SU-DHL-6 (cell line): ENCODE results near the gene TRPV4.

Source experiments
- H2AFZ ChIP-seq: fragments of 200-600 bp; sonication (generic); 2 replicates; pipeline ENCODE4 v1.6.1; 2014; ENCODE audit warnings: low read depth, mild to moderate bottlenecking, moderate library complexity, mixed read lengths, antibody characterized with exemption, low read length; ENCODE audit not compliant: severe bottlenecking
- H3F3A ChIP-seq: fragments of 200-600 bp; shearing (Covaris generic); 2 replicates; pipeline ENCODE4 v1.6.0; 2016; ENCODE audit warnings: antibody characterized with exemption, mild to moderate bottlenecking; ENCODE audit not compliant: insufficient read depth
- H3K27ac ChIP-seq: fragments of 200-600 bp; sonication (generic); 2 replicates; pipeline ENCODE4 v1.5.1; 2016; ENCODE audit warnings: low read depth, mild to moderate bottlenecking, low read length, moderate library complexity, mixed read lengths
- H3K27me3 ChIP-seq: fragments of 200-600 bp; sonication (generic), shearing (Covaris generic); 2 replicates; pipeline ENCODE4 v1.6.0; 2014; ENCODE audit warnings: mild to moderate bottlenecking, low read length
- H3K36me3 ChIP-seq: fragments of 200-600 bp; sonication (generic); 2 replicates; pipeline ENCODE4 v1.6.1; 2014; ENCODE audit warnings: mild to moderate bottlenecking, low read length, mixed read lengths
- H3K4me2 ChIP-seq: fragments of 300-600, 200-600 bp; shearing (Covaris generic), sonication (generic); 2 replicates; pipeline ENCODE4 v1.6.0; 2014; ENCODE audit warnings: low read length, low read depth, mild to moderate bottlenecking; ENCODE audit not compliant: poor library complexity, severe bottlenecking
- H3K4me3 ChIP-seq: fragments of 200-600 bp; sonication (generic); 2 replicates; pipeline ENCODE4 v1.5.1; 2014; ENCODE audit warnings: antibody characterized with exemption, low read length, mild to moderate bottlenecking, mixed read lengths; ENCODE audit not compliant: insufficient read depth, poor library complexity, severe bottlenecking
- H3K79me2 ChIP-seq: fragments of 200-600 bp; sonication (generic); 2 replicates; pipeline ENCODE4 v1.6.1; 2014; ENCODE audit warnings: mild to moderate bottlenecking, low read length, moderate library complexity; ENCODE audit not compliant: insufficient read depth
- H3K9ac ChIP-seq: fragments of 200-600 bp; sonication (generic); 2 replicates; pipeline ENCODE4 v1.7.0; 2014; ENCODE audit warnings: mild to moderate bottlenecking, low read length
- H3K9me2 ChIP-seq: fragments of 200-600 bp; sonication (generic); replicated peaks from 2 replicates; pipeline ENCODE4 v1.6.1; 2014; ENCODE audit warnings: low read length; ENCODE audit not compliant: insufficient read depth
- H3K9me3 ChIP-seq: fragments of 200-600 bp; sonication (generic); 2 replicates; pipeline ENCODE4 v1.6.1; 2014; ENCODE audit warnings: low read length, mixed read lengths; ENCODE audit not compliant: insufficient read depth
- H4K20me1 ChIP-seq: fragments of 200-600 bp; sonication (generic); 2 replicates; pipeline ENCODE4 v1.6.1; 2014; ENCODE audit warnings: low read depth, mild to moderate bottlenecking, antibody characterized with exemption, low read length, moderate library complexity, mixed read lengths
- EZH2phosphoT487 ChIP-seq: fragments of 200-600 bp; sonication (generic), shearing (Covaris generic); conservative IDR thresholded peaks from 2 replicates; pipeline ENCODE4 v1.6.1; 2018; ENCODE audit warnings: mild to moderate bottlenecking, antibody characterized with exemption, low read length, moderate library complexity, mixed read lengths
- TF ChIP-seq, protein P1 (sequence below): fragments of 200-600 bp; sonication (generic); IDR thresholded peaks from one replicate; pipeline ENCODE4 v1.5.1; 2017; ENCODE audit warnings: antibody characterized with exemption, mild to moderate bottlenecking, low read length, moderate library complexity; ENCODE audit not compliant: insufficient read depth, poor library complexity, severe bottlenecking

Gene TRPV4

DNA sequence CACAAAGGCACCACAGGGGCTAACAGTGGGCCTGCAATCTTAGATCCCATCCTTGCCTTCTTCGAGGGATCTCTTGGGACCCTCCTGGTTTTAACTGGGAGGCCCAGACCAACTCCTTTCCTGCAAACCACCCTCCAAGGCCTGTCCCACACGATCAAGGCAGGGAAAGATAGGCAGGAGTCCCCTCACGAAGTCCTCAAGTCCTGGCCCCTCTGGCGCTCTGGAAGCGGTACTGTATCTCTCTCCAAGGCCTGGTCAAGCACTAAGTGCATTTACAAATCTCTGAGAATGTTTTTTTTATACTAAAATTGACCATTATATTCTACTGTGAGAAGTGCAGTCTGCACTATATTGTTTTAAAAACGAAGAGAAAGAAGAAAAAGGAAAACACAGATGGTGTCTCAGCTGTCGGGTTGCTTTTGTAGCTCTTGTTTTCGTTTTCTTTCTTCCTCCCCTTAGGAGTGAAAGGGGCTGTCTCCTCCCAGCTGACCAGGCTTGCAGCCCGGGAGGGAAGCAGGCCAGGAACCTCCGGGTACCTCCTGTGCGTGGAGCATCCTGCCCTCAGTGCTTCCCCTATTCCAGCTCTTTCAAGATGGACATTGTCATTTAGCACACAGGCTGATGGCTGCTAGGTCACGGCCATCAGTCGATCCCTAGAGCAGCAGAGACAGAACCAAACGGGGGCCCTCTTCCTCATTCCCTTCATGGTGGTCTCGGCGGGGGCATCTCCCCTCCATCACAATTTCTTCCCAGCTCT lies 62.9 kb downstream of the TRPV4 start:
- Histone ChIP-seq H3K27ac (no peak overlapping the region), H3K4me2 (no peak overlapping the region), H3K9me2 (no peaks in the 10 kb centered on the region), H4K20me1 (no peaks in the 10 kb centered on the region), H3K9ac (no peak overlapping the region), H3K9me3 (no peaks in the 10 kb centered on the region), H3K27me3 (no peaks in the 10 kb centered on the region), H3K4me3 (no peak overlapping the region), H2AFZ (no peak overlapping the region), H3K36me3 (no peaks in the 10 kb centered on the region), H3K79me2 (no peaks in the 10 kb centered on the region), H3F3A (no peaks in the 10 kb centered on the region)
- TF ChIP-seq EZH2phosphoT487, result no peak

- Histone ChIP-seq H3K27ac (no peak overlapping the region), H4K20me1 (no peaks in the 10 kb centered on the region), H3K36me3 (no peaks in the 10 kb centered on the region), H2AFZ (no peak overlapping the region), H3K9me2 (no peaks in the 10 kb centered on the region), H3K9me3 (no peaks in the 10 kb centered on the region), H3K79me2 (no peaks in the 10 kb centered on the region), H3K4me3 (no peak overlapping the region), H3K4me2 (no peak overlapping the region), H3K27me3 (no peaks in the 10 kb centered on the region), H3K9ac (no peak overlapping the region), H3F3A (no peaks in the 10 kb centered on the region)
- TF ChIP-seq EZH2phosphoT487, result no peak
- TF ChIP-seq, protein P1, sequence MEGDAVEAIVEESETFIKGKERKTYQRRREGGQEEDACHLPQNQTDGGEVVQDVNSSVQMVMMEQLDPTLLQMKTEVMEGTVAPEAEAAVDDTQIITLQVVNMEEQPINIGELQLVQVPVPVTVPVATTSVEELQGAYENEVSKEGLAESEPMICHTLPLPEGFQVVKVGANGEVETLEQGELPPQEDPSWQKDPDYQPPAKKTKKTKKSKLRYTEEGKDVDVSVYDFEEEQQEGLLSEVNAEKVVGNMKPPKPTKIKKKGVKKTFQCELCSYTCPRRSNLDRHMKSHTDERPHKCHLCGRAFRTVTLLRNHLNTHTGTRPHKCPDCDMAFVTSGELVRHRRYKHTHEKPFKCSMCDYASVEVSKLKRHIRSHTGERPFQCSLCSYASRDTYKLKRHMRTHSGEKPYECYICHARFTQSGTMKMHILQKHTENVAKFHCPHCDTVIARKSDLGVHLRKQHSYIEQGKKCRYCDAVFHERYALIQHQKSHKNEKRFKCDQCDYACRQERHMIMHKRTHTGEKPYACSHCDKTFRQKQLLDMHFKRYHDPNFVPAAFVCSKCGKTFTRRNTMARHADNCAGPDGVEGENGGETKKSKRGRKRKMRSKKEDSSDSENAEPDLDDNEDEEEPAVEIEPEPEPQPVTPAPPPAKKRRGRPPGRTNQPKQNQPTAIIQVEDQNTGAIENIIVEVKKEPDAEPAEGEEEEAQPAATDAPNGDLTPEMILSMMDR, result no peak
Observed at GRCh38 chr12:109768901-109769670, 64.1 kb downstream of the TRPV4 start.

- H3K9ac ChIP-seq, result no peak overlapping the region
- no peaks in the 10 kb centered on the region for H3K27me3 ChIP-seq
- H3K9me3 ChIP-seq, result no peaks in the 10 kb centered on the region
- no peak overlapping the region for H3K27ac ChIP-seq
- no peak overlapping the region for H3K4me2 ChIP-seq
- H3K9me2 ChIP-seq, result no peaks in the 10 kb centered on the region
- no peak overlapping the region for H2AFZ ChIP-seq
- no peaks in the 10 kb centered on the region for H3K79me2 ChIP-seq
- no peaks in the 10 kb centered on the region for H3F3A ChIP-seq
- no peaks in the 10 kb centered on the region for H4K20me1 ChIP-seq
- H3K4me3 ChIP-seq, result no peak overlapping the region
- no peak for TF ChIP-seq EZH2phosphoT487
- TF ChIP-seq, protein P1, result no peak
- H3K36me3 ChIP-seq, result no peaks in the 10 kb centered on the region
Observed at GRCh38 chr12:109767991-109768900, 65.0 kb downstream of the TRPV4 start.
